RPMI8226 (cell line): ENCODE measurements around the gene SEC24D.
A peak's percentile ranks its signal among the peaks of the same experiment; 100 is the strongest.

Experiments
- DNase-seq: peaks from one replicate; pipeline ENCODE4 v3.0.0-alpha.2; 2015

Gene SEC24D

DNA sequence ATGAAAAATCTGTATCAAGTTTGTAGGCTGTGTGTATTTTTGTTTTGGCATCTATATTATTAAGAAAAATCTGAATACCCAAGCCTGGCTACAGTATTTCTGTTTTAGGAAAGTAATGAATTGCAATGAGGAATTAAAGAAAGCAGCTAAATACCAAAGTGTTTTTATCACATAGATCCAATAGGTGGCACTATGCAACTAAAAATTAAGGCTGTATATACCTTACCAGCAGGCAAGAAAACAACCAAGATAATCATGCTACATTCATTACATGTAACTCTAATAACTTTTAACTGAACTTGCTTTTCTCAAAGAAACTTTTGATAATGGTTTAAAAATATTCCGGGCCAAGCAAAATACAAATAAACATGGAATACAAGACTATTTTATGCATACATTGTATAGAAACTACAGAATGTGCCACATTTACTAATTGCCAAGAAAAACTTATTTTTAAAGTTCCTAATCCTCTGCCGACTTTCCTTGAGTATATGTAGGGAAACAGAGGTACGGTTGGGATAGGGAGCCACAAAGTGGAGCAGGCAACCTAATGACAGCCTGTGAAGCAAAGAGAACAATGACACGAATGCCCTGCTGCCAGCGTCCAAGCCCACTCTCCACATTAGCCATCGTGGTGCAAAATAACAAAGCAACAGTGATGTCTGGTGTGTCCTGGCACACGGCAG is 63.7 kb downstream of the SEC24D start:
- DNase-seq, result peak; percentile 33

DNA sequence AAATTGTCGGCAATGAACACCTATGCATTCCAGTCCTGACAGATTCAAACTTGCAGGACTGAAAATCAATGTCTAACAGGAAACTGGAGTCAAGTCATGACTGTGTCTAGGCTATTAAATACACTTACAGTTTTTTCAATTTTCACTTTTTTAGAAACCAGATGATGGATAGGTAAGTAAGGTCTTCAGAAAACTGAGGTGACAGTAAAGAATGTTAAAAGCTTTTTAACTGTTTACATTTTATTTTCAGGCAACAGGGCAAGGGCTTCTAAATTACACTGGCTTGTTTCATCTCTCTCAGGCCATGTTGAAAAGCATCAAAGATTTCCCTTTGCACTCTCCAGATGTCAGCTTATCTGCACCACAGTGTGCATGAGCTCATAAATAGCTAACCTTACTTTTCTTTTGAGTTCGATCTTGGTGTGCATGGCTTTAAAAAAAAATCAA is 65.2 kb downstream of the SEC24D start:
- no peak for DNase-seq

DNA sequence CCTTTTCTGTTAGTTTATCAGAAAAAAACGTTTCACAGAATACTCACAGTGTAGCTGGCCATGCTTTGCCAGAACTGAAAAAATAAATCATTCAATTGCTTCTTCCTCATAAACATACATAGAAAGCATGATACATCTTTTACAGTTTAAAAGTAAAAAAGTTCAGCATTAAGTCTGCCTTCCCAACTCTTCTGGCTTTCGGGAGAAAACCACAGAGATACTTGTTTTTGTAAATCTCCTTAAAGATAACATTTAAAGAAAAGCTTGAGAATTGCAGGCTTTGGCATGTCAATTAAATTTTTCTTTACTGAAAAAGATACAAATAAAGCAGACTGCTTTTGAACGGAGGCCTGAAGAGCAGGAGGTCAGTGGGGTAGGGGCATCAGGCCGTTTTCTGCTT is 66.8 kb downstream of the SEC24D start:
- DNase-seq, result no peak

DNA sequence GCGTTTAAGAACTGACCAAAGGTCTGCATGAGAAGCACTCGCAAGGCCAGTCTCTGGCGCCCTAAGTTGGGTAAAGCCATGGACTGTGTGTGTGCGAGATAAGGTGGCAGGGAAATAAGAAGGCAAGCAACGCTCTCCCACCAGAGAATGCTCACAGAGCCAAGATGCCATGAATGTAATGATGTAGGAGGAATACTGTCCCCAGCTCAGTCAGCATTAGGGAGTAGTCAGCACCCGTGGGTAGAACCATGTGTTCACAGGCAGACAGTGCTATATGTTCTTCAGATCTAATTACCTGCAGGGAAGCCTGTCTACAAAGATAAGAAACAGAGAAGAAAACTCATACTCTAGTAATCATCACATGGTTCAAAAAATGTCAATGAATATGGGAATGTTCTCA is 68.8 kb downstream of the SEC24D start:
- DNase-seq, result no peak

DNA sequence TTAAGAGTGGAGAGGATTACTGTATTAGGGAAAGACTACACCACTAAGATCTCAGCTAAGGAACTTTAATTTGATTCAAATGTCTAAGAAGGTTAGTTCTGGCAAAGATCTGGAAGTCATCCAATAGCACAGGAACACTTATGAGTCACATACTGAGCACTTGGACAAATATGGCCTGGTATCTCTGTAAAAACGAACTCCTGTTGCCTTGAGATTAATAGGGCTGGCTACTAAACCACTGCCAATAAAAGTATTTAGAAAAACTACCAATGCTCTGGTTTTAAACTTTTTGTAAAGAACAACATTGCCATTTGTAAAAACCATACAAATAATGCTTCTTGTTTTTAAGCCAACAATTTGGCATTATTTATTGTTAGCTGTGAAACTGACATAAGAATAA is 70.5 kb downstream of the SEC24D start:
- no peak for DNase-seq

DNA sequence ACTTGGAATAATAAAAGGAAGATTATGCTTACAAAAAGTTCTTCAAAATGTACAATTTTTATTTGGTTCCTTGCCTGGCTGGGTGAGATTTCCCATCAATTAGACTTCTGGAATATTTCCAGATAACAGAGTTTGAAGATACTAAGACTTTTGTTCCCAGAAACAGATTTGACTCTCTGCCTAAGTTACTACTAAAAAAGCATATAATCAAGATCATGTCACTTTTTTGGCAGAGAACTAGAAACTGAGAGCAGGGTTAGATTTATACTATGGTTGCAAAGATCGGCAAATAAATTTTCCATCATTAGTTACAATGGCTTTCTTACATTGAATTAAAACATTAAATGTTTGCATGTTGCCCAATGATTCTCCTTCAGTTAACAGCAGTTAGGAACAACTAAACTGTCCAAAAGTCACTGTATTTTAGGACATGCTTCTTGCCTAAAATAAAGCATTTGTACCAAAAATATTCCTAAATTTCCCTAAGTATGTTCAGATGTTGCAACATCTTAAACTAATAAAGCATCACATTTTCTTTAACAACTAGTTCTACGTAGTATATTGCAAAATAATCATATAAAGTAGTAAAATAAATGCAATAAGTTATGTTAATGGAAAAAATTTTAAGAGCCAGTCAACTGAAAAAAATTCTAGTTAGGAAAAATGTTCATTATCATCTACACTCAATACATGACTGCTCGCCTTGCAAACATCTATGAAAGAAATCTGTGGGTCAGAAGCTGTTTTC is 73.0 kb downstream of the SEC24D start:
- DNase-seq, result no peak

DNA sequence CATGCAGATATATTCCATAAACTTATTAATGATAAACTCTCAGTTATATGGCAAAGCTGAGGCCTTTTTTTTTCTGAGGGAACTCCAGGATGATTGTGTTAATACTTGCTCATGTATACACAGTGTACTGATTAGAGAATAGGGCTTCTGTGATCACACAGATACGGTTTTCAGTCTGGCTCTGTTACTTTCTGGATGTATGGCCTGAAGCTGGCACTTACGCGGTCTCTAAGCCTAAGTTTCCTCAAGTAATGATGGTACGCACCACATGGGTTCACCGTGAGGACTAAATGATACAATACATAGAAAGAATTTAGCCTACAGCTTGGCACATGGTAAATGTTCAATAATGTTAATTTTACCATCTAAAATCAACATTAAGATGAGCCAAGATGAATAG is 73.8 kb downstream of the SEC24D start:
- DNase-seq, result no peak

DNA sequence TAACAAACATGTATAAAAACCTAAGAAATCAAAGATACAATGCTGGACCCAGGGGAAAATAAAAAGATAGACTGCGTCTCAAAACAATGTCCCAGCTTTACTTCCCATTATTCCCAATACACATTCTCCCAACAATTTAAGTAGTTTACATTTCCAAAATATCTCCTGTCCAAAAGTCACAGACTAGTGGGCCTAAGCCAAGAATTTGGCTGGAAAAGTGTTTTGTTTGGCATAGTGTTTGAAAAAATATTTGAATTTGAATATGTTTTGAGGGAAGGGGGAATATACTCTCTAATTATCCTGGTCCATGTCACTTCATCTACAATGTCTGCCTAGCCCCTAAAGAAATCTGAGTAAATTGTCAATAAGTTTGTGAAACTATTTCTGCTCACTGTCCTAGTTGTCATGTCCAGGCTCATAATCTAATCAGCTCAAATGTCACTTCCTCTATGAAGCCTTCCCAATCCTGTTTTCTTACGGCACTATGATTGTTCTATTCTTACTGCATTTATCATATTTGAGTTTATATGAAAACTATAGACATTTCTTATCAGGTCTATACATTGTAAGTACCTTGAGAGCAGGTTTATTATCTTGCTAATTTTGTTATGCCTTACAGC is 74.4 kb downstream of the SEC24D start:
- no peak for DNase-seq

DNA sequence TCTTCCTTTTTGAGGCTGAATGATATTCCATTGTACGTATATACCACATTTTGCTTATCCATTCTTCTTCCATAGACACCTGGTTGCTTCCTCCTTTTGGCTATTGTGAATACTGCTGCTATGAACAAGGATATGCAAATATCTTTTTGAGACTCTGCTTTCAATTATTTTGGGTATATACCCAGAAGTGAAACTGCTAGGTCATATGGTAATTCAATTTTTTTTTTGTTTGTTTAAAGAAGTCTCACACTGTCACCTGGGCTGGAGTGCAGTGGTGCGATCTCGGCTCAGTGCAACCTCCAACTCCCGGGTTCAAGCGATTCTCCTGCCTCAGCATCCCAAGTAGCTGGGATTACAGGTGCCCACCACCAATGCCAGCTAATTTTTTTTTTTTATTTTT is 75.4 kb downstream of the SEC24D start:
- DNase-seq, result peak; percentile 59

DNA sequence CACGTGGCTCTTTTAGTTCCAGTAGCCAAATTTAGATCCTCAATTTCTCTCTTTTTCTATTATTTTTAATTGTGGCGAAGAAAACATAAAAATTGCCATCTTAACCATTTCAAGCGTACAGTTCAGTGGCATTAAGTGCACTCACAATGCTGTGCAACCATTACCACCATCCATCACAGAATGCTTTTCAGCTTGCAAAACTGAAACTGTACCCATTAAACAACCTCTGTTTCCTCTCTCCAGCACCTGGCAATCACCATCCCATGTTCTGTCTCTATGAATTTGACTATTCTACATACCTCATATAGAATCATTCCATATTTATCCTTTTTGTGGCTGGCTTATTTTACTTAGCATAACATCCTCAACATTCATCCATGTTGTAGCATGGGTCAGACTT is 75.8 kb downstream of the SEC24D start:
- DNase-seq, result peak; percentile 57

DNA sequence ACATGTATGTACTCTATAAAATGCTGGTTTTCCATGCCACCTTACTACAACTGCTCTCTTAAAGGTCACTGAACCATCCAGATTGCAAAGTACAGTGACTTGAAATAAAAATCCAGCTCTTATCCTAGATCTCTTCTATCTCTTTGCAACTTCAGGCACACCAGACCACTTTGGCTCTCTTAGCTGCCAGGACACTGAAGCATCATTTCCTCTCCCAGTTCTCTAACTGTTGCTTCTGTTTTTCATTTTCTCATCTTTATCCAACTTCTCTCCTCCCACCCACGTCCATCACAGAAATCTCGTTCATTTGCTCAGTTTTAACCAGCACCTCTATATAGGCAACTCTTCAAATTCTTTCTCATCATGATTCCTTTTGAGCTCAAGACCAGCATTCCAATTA is 76.4 kb downstream of the SEC24D start:
- DNase-seq, result no peak

DNA sequence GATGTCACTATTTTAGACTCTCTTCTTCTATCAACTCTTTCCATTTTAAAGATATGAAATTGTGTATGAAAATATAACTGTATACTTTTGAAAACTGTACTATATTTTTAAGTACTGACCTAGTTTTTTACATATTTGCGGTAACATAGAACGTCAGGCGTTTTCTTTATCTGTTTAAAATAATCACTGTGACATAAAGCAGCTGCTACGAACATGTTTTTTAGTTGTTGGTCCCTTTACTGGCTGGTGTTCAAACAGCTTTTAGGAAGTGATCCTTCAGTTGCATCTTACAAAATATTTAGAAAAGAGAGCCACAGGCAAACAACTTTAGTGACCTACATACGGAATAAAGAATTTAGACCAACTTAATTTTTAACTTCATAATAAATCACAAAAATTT is 77.6 kb downstream of the SEC24D start:
- no peak for DNase-seq

DNA sequence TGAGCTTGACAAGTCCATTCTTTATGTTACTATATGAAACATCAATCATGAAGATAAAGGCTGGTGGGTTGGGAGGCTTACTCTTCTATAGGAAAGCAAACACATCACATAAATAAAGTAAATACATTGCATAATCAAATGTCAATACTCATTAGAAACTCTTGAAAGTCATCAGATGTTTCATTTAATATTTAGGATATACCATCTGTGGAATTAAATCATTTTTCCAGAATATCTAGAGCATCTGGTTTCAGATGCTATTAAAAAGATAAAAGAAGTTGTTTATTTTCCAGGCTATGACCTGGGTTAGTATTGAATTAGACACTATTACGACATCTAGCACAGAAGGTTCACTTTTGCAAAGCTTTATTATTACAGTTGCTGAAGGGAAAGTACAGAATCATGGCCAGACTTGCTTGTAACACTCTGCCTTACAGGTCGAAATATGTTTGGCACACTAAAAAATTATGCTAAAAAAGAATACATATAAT is 78.1 kb downstream of the SEC24D start:
- DNase-seq, result no peak

DNA sequence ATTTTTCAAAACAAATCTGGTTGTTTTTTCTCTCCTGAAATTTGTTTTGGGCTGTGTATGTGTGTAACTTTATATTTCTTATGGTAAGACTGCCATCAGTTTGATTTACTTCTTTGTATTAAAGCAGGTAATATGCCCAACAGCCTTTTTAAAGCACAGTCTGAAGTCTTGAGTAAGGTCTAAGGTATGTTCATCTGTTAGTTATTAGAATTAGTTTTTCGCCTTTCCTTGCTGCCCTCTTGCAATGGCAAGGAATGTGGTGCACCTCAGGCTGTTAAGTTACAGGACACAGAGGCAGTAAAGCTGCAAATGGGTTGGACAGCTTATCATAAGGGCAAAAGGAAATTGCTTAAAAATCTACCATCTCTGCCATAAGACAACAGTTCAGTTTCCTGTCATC is 79.0 kb downstream of the SEC24D start:
- no peak for DNase-seq

DNA sequence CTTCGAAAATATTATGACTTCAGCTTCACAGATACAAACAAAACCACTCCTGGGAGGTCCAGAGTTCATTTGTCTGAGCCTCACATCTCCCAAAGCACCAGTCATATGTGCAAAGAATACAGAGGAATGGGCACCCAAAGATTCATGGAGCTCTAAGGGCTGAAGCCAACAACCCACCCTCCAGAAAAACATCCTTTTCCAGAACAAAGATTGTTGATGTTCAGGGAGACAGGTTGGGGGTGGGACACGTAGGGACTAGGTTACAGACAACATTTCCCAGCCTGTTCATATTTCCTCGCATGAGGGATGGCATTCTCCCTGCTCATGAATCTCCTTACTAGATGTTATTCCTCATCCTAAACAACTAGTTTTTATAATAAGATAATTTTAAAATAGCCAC is 79.5 kb downstream of the SEC24D start:
- DNase-seq, result no peak

DNA sequence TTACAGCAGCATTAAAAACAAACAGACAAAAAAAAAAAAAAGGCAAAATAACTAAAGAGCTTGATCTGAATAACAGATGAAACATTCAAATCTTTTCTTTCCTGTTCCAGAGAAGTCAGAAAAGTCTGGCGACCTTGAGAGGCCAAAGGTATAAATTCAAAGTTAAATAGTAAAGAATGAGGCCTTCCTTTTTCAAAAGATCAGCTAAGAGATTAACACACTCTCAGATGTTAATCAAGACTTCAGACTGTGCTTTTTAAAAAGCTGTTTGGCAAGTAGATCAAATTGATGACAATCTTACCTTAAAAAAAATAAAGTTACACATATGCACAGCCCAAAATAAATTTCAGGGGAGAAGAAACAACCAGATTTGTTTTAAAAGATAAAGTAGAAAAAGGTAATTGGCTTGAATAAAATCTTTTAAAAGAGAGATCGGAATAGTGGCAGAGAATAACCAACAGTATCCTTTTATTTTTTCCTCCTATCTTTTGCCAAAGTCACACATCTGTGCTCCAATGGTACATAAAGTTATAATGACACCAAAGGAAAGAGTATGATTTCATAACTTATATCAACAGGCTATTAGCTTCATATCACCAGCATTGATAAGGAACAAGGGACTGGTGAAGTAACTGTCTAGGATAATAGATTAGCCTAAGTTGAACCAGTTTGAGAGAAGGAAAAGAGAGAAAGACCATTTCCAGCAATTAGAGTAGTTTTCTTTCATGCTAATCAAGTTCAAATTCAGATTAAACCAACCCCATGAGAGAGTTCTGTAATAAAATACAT is 80.3 kb downstream of the SEC24D start:
- no peak for DNase-seq

DNA sequence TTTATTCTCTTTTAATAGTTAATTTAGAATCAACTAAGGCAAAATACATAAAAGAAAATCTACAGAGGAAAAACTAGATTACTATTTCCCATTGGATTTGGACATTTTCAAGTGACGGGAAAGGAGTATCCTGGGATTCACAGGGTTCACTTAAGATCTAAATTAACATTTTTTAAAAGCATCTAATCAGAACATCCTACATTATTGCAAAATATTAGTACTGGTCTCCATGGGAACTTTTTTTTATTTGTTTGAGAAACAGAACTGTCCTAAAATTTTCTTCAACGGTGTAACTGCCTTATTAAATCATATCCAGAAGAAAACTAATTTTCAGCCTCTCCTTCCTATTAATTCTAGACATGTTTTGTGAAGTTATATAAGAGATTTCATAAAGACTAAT is 81.0 kb downstream of the SEC24D start:
- no peak for DNase-seq

DNA sequence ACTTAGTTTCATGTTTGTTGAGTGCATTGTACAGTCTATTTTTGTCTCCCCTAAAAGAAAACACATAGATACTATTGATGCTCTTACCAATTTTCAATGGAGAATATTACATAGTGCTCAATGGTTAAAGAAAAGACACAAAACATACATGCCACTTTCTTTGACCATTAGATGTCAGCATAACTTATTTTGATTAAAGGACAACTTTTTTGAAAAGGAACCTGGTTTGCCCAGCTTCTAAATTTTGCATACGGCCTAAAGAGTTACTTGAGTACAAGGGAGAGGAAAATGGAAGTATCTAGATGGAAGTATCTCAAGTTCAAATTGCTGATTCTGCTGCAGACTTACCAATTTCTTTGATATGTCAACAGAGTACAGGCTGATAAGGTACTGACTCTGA is 82.2 kb downstream of the SEC24D start:
- no peak for DNase-seq

DNA sequence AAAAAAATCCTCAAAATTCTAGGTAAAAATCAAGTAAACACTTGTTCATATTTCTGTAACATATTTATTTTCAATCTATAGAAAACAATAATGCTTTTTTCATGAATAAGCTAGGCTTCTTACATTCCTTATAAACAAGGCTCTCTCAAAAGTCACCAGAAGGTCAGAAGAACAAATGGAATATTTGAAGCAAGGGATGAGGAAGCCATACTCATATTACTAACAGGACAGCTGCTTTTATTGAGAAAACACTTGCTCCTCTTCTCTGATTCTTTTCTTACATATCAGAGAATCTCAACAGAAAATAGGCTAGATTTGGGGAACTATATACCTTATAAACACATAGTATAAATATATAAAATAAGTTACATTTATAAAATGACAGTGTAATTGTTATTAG is 82.8 kb downstream of the SEC24D start:
- no peak for DNase-seq

DNA sequence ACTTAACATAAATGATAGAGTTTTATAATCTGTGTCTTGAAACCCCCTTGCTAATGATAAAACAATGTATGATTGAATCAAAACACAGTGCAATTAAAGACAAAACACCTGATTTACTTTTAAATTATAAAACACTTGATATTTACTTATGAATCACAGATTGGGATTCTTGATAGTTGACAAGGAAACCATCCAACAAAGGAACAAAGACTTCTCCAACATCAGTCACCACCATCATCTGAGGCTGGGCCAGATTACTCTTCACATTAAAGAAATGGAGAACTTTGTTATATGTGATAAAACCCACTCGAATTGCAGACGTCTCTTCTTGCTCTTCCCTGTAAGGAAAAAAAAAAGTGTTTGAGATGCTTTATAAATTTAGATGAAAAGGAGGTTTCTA is 83.4 kb downstream of the SEC24D start:
- DNase-seq, result no peak

DNA sequence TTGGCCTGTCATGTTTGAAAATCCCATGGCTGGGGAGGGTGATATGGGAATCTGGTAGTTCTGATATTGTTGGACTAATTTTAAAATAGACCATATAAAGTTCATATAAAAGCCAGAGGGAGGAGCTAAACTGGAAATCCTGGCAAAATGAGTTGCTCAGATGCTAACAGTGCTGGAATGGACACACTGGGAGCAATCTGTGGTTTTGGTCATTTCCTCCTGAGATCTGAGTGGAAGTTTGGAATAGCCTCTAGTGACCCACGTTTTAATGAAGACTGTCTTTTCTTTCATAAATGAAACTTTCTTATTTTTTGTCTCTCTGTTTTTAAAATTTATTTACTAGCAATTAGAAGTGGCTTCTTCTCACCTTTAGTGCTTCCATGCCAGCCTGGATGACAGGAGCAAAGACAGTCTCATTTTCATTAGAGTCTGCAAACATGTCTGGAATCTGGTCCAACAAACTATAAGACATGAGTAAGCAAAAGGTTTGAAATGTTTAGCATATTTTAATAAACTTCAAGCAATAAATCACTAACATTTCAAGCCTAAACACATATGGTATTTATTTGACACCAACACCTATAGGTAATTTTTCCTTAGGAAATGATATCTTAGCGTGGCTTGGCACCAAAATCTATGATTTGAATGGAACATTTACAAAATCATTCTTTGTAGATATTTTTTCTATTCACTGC is 84.2 kb downstream of the SEC24D start:
- no peak for DNase-seq

DNA sequence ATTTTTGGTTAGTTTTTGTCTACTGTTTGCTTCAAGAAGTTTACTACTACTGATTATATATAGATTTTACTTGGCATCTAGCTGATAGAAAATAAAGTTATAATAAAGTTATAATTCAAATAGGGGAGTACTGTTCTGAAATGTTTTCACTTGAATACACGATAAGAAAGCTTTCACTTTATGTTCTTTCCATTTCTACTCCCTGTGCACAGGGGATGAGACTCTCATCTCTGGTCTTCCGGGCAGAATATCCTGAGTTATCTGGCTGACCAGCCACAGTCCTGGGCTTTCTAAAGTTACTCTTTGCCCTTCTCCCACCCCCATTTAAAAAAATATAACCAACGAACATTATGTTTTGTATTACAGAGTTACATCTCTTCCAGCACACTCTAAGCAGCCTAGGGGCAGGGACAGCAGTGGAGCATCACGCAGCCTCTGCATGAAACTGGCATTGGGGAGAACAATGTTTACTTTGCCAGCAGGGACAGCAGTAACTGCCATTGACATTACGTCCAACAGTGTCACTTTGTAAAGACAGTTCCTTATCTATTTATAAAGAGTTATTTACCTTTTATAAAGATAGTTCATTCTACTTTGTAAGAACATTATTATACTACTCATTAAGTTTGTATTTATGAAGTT is 86.5 kb downstream of the SEC24D start:
- DNase-seq, result no peak
